DMS 273 (cell line): Measurements from ENCODE around the gene RBM10.
A peak's percentile ranks its signal among the peaks of the same experiment; 100 is the strongest.

Source experiments
- DNase-seq: peaks from one replicate; lab custom pipeline; 2025; ENCODE audit not compliant: unreplicated experiment; lab: John Stamatoyannopoulos, UW

Gene RBM10

GRCh38 chrX:47194194-47194787 lies 49.3 kb downstream of the RBM10 start:
- DNase-seq = peak; percentile 52

DNA sequence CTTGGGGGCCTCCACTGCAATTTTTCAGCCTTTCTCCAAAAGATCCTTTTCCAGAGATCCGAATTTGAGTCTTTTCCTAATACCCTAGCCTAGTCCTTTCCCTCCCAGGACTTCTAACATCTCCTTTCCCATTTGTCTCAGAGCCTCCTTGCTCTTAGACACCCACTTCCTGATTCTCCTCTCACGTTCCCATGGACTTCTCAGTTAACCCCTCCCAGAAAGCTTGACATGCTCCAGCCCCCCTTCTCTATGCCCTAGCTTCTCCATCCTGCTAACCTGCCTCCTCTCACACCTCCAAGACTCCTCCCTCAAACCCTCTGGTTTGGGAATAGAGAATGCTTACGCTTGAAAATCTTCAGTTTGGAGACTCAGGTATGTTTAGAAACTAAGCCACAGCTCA lies 51.1 kb downstream of the RBM10 start:
- DNase-seq = no peak

GRCh38 chrX:47197526-47197925 lies 52.5 kb downstream of the RBM10 start:
- no peak for DNase-seq

- no peak for DNase-seq
These were observed 53.1 kb downstream of the RBM10 start for GRCh38 chrX:47198026-47198686.

DNA sequence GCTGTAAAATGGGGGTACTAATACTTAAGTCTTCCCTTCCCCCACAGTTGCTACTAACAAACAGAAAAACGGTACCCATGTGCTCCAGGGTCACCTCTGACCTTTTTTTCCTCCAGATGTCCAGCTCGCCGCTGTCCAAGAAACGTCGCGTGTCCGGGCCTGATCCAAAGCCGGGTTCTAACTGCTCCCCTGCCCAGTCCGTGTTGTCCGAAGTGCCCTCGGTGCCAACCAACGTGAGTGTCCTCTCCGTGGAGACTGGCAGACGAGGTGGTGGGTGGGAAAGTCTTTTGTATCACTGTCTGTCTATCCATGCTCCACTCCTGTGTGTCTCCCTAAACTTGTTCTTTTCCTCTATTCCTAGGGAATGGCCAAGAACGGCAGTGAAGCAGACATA lies 53.7 kb downstream of the RBM10 start:
- DNase-seq = no peak

DNA sequence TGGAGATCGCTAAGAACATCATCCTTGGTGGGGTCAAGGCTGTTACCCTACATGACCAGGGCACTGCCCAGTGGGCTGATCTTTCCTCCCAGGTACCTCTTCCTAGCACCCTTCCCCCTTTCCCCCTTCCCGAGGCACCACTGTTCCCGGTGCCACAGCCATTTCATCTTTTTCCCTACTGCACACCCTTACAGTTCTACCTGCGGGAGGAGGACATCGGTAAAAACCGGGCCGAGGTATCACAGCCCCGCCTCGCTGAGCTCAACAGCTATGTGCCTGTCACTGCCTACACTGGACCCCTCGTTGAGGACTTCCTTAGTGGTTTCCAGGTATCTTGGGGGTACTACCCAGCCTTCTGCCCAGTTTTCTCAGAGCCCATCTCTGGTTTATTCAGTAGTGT lies 54.3 kb downstream of the RBM10 start:
- no peak for DNase-seq

GRCh38 chrX:47200385-47201150 lies 55.5 kb downstream of the RBM10 start:
- peak; percentile 34 for DNase-seq

DNA sequence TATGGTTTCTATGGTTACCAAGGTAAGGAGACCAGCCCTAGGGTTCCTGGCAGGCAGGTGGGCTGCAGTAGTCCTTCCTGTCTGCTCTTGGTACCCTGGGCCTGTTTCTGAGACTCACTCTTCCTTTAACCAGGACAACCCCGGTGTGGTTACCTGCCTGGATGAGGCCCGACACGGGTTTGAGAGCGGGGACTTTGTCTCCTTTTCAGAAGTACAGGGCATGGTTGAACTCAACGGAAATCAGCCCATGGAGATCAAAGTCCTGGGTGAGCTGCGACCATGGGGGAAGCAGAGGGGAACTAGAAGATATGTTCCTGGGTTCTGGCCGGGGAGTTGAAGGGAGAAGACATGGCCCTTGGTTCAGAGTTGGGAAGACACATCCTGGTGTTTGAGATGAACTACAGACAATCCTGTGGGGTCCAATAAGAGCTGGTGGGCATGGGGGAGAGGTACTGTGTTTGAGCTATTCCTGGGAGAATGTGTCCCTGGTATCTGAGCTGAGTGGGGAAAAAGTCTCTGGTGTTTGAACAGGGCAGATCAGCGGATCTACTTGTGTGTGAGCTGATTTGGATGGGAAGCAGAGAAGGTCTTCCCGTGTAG lies 56.4 kb downstream of the RBM10 start:
- DNase-seq = no peak

DNA sequence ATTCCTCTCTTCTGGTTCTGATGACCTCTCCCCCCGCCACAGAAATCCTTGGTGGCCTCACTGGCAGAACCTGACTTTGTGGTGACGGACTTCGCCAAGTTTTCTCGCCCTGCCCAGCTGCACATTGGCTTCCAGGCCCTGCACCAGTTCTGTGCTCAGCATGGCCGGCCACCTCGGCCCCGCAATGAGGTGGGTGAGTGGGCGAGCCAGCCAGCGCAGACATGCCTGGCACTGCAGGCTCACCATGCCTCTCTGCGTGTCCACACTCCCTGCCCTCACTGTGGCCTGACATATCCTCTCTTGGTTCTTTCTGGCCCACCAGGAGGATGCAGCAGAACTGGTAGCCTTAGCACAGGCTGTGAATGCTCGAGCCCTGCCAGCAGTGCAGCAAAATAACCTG lies 57.3 kb downstream of the RBM10 start:
- no peak for DNase-seq

DNA sequence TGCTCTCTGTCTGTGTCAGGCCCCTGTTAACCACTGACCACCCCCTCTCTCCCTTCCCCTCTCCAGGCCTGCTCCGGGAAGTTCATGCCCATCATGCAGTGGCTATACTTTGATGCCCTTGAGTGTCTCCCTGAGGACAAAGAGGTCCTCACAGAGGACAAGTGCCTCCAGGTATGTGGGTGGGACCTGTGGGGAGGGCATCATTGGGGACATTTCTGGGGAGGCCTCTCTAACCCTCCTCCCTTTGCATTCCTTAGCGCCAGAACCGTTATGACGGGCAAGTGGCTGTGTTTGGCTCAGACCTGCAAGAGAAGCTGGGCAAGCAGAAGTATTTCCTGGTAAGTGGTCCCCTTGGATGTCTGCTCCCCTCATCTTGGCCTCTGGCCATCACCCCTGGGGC lies 57.9 kb downstream of the RBM10 start:
- DNase-seq = no peak

DNA sequence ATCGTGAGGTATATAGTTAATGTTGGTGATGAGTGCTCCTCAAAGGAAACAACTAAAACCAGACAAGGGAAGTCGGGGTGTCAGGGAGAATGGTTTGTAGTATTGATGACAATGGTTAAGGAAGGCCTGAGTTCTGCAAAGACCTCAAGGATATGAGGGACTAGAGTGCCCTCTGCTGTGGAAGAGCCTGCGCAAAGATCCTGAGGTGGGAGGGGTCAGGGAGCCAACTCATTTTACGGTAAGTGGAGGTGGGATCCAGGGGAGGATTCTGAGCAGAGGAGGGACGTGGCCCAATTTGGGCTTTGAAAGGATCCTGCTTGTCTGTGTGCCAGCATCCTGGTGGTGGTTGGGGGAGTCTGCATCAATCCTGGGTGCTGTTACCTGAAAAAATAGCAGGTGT lies 59.9 kb downstream of the RBM10 start:
- no peak for DNase-seq

GRCh38 chrX:47206316-47206715 lies 61.3 kb downstream of the RBM10 start:
- no peak for DNase-seq

- DNase-seq = no peak
These were observed 63.1 kb downstream of the RBM10 start for GRCh38 chrX:47208108-47208507.

- DNase-seq = no peak
These were observed 64.7 kb downstream of the RBM10 start for GRCh38 chrX:47209508-47210238.

DNA sequence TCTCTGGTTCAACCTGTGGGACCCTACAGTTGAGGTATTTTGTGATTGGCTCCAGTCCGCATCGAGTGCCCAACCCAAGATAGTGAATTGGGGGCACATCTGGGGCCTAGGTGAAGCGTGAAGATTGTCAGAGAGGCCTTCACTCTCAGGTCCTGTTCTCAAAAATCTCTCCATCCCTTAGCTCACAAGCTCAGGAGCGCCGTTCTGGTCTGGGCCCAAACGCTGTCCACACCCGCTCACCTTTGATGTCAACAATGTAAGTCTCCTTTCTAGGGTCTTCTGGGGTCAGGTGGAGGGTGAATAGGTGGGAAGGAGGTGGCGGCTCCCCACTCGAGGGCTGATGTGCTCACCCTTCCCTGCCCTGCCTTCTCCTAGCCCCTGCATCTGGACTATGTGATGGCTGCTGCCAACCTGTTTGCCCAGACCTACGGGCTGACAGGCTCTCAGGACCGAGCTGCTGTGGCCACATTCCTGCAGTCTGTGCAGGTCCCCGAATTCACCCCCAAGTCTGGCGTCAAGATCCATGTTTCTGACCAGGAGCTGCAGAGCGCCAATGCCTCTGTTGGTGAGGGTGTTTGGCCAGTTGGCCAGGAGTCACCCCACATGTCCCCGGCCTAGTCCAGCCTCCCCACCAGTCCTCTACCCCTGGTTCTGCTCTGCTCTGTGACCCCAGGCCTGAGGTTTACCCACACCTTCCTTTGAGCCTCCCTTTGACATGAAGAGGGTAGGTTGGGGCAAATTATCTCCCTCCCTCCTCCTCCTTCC lies 65.8 kb downstream of the RBM10 start:
- DNase-seq = no peak

GRCh38 chrX:47212381-47213293 lies 67.6 kb downstream of the RBM10 start:
- DNase-seq = no peak

- peak; percentile 85 for DNase-seq
These were observed 69.5 kb downstream of the RBM10 start for GRCh38 chrX:47214435-47215077.

DNA sequence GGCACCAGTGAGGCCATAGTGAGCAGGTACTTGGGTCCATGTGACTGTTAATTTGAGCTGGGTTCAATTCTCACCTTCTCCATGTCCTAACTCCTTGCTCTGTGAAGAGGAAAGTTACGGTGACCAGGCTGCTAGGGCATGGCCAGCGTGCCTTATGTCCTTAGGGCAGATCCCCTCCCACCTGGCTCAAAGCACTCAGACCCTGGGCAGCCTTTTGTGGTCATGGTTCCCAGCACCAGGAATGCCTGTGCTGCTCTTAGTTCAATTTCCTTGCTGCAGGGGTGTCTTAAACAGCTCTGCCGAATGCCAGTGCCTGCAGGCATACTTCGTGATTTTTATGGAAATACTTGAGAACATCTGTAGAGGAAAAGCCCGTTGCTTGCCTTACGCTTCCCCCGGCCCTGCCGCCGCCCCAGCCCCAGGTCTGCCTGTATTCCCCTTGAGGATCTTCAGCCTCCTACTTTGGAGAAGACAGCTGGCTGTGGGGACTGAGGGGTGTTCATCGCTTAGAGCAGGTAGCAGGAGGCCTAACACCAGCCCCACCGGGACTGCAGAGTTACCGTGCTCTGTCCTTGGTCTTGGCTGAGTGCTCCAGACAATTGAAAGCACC lies 70.4 kb downstream of the RBM10 start:
- DNase-seq = peak; percentile 62
